NCI-H1092 treated with DMSO at 0.1 percent for 48 hours (cell line): ENCODE data around the gene LRP4.

ENCODE experiments used
- DNase-seq: peaks from one replicate; lab custom pipeline; 2025; lab: John Stamatoyannopoulos, UW

LRP4 gene

DNA sequence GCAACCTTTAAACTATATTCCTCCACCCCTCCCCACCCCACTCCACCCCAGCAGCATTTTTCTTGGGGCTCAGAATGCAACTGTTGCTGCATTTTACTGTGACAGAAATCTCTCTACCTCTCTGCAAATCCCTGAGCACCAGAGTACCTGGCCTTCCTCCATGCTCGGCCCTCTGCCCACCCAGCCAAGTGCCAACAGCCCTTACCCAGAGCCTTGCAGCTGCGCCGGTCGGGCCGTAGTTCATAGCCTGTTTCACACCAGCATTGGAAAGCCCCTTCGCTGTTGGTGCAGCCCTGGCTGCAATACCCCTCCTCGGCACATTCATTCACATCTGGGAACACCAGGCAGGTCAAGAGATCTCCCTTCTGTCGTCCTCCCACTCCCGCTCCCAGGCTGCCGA lies 23.4 kb downstream of the LRP4 start:
- peak; percentile 59 for DNase-seq

GRCh38 chr11:46894506-46894905 lies 23.8 kb downstream of the LRP4 start:
- DNase-seq: peak; percentile 86

- no peak for DNase-seq
Observed at GRCh38 chr11:46892838-46893237, 25.5 kb downstream of the LRP4 start.

GRCh38 chr11:46892109-46892508 lies 26.2 kb downstream of the LRP4 start:
- DNase-seq: no peak

GRCh38 chr11:46890665-46891064 lies 27.7 kb downstream of the LRP4 start:
- DNase-seq: no peak

- DNase-seq: peak; percentile 86
Observed at GRCh38 chr11:46889689-46890475, 28.5 kb downstream of the LRP4 start.

DNA sequence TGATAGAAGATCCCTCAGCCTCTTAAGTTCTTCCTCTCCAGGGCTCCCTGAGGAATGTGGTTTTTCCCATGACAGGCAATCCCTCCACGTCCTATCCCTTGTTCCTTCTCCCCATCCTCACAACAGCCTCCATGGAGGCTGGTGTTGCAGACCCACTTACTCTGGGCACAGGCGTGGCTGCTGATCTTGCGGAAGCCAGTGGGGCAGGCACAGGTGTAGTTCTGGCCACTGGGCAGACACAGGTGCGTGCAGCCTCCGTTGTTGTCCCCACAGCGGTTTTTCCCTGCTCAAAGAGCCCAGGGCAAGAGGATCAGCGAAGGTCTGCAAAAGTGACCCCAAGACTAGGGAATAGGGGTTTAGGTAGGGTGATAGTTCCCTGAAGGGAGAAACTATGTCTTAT lies 29.1 kb downstream of the LRP4 start:
- DNase-seq: no peak

GRCh38 chr11:46888636-46889035 lies 29.7 kb downstream of the LRP4 start:
- no peak for DNase-seq

DNA sequence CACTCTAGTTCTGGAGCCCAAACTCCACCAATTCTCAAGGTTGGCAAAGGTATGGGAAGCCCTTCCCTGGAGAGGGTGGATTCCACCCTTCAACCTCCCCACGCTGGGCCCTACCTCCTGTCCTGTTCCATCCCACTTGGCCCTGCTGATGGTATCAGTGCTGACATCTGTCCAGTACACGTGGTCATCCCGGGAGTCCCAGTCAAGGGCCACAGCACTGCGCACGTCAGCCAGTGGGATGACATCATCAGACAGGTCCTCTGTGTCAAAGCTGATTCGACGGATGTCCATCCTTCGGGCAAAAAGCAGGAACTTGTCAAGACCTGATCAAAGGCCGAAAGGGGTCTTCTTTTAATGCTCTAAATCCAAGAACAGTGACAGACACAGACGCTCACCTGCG lies 32.1 kb downstream of the LRP4 start:
- no peak for DNase-seq

GRCh38 chr11:46879056-46879585 lies 39.2 kb downstream of the LRP4 start:
- no peak for DNase-seq

DNA sequence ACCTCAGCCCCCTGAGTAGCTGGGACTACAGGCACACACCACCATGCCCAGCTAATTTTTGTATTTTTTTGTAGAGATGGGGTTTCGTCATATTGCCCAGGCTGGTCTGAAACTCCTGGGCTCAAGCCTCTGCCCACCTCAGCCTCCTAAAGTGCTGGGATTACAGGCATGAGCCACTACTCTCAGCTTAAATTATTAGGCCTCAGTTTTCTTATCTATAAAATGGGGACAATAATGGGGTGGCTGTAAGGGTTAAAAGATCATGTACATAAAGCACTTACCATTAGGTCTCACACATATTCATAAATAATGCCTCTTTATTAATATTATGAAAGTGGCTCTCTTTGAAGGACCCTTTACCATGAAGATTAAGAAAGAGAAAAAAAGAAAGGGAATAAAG lies 40.8 kb downstream of the LRP4 start:
- no peak for DNase-seq

- DNase-seq: no peak
Observed at GRCh38 chr11:46876471-46876870, 41.9 kb downstream of the LRP4 start.

- no peak for DNase-seq
Observed at GRCh38 chr11:46874586-46874985, 43.8 kb downstream of the LRP4 start.

DNA sequence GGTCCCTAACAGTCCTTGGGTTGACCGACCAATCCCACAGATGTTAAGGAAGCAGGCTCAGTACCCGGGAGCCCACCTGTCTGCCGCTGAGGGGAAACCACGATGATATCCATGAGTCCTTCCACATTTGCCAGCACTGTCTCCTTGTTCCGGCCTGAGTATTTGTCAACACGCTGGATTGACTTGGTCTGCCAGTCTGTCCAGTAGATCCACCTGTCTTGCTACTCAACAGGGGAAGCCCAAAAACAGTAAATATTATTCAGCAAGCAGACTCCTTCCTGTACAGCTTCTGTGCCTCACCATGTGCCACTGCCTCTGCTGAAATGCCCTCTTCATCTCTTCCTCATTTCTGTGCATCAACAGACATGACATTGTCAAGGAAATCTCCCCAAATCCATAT lies 49.4 kb downstream of the LRP4 start:
- DNase-seq: no peak

DNA sequence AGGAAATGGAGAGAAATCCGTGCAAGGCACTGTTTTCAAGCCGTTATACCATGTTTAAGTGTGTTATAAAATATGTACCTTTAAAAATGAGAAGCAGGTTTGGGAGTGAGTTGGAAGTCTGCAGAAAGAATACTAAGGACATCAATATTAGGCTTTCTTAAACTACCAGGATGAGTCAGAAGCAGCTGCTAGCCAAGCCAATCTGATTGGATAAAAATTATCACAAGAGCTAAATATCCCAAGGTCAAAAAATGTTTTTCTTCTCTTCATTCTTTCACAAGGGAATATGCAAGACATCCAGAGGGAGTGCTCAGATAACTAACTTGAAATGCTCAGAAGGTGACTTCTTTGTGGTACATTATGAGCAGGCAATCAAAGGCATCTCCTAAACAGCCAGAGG lies 53.0 kb downstream of the LRP4 start:
- no peak for DNase-seq

DNA sequence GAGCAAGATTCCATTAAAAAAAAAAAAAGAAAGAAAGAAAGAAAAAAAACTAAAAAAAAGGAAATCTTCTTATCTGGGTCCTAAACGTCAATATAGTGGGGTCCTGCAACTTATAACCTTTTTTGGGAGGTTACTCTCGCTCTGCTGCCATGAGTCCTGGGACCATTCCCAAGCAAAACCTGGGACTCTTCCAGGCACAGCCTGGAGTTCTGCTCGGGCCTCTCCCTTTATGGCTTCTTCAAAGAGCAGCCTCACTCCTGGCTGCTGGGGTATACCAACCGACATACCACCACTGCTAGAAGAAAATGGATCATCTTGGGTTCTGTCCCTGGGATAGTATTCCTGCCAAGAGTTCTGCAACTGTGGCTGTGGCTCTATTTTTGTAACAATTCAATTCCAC lies 58.1 kb downstream of the LRP4 start:
- DNase-seq: no peak

- DNase-seq: no peak
Observed at GRCh38 chr11:46858920-46859546, 59.3 kb downstream of the LRP4 start.

GRCh38 chr11:46857666-46858065 lies 60.7 kb downstream of the LRP4 start:
- DNase-seq: no peak

DNA sequence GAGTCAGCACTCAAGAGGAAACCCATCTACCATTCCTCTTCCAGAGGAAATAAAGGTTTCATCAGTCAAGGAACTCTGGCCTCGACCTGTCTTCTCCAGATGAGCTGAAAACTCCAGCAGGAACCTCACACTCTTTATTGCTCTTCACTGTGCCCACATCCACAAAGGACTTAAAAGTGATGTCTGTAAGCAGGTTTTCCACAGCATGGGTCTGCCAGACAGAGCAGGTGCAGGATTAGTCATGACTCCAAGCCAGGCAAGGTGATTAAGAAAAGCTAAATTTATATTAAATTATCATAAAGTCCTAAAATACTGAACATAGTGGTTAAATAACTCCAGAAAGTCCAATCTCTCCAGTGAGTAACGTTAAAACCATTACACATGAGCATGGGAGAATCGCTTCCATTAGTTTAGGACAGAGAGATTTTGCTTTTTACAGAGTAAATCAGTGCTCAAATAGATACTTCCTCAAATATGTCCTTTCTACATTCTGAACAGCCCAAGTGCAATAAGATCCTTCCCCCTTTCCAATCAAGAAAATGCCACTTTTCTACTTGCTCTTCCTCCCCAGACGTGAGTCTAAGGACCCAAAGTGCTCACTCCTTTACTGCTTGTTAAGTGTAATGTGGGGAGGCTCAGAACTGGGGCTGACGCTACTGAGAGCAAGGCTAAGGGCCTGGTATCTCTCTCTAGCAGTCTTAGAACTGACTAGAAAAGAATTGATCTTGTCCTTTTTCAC lies 61.6 kb downstream of the LRP4 start:
- DNase-seq: no peak

- DNase-seq: no peak
Observed at GRCh38 chr11:46855863-46856262, 62.5 kb downstream of the LRP4 start.

DNA sequence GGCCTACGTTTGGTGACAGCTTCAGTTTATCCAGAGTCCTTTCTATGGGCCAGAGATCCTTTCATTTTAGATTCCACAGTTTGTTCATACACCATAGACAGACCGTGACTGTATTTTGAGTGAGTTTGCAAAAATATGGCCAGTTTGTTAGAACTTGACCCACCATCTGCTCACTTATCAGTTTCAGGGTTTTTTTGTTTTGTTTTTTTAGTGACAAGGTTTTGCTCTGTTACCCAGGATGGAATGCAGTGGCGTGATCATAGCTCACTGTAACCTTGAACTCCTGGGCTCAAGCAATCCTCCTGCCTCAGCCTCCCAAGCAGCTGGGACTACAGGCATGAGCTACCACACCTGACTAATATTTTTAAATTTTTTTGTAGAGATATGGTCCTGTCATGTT lies 63.2 kb downstream of the LRP4 start:
- DNase-seq: no peak

- no peak for DNase-seq
Observed at GRCh38 chr11:46850829-46851380, 67.4 kb downstream of the LRP4 start.

- DNase-seq: no peak
Observed at GRCh38 chr11:46849631-46850030, 68.7 kb downstream of the LRP4 start.
